Activated CD4-positive, alpha-beta T cell treated with anti-CD3 and anti-CD28 coated beads for 1 hour (primary cell): ENCODE data around the gene NUCB1.
"Not testable (repeated sequence)": the region's sequence is repeated elsewhere in the genome, so short reads cannot be mapped to it uniquely, and the experiment has no call there.

Source experiments
- DNase-seq: peaks from one replicate; pipeline ENCODE4 v3.0.0-alpha.2; 2020

Gene NUCB1

GRCh38 chr19:48907671-48908070, 7.6 kb downstream of the NUCB1 start:
- no peak for DNase-seq

GRCh38 chr19:48909424-48910077, 9.4 kb downstream of the NUCB1 start:
- not testable (repeated sequence) for DNase-seq

DNA sequence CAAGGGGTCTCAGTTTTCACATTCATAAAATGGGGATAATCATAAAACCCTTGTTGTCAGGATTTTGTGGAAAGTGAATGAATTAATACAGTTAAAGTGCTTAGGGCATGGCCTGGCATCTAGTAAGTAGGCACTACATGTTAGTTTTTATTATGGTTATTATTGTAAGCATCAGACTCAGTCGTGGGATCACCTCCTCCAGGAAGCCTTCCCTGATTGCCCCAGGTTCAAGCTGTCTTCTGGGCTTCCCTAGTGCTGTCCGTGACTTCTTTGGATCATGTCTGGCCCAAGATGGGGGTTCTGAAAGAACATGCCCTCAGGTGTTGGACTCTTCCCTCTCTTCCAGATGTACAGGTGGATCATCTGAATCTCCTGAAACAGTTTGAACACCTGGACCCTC, 10.7 kb downstream of the NUCB1 start:
- no peak for DNase-seq

GRCh38 chr19:48913114-48913889, 13.2 kb downstream of the NUCB1 start:
- no peak for DNase-seq

- DNase-seq: no peak
Observed at GRCh38 chr19:48914181-48914580, 14.1 kb downstream of the NUCB1 start.

- no peak for DNase-seq
Observed at GRCh38 chr19:48915757-48916156, 15.6 kb downstream of the NUCB1 start.

DNA sequence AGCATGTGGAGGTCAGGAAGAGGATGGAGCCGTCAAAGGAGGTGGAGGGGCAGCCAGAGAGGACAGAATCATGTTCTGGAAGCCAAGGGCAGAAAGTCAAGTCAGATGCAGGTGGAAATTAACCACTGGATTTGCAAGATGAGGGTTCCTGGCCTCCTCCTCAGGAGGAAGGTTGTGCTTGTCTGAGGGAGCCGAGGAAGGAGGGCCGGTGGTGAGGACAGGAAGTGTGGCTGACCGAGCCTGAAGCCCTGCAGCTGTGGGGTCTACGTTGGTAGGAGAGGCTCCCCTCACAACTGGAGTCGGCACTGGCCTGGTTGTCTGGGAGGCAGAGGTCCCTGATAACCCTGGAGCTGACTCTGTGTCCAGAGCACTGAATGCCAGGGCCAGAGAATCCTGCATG, 18.0 kb downstream of the NUCB1 start:
- no peak for DNase-seq

DNA sequence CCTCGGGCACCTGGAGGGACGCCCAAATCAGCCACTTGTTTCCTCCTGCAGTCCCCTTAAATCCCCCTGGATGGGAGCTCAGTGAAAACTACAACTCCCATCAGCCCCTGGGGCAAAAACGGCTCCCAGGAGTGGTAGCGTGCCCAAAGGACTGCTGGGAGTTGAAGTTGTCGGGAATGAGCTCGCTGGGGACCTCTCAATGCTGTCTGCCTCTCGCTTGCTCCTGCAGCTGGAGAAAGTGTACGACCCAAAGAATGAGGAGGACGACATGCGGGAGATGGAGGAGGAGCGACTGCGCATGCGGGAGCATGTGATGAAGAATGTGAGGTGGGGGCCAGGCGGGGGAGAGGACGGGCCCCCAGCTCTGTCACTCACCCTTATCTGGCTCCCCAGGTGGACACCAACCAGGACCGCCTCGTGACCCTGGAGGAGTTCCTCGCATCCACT, 18.7 kb downstream of the NUCB1 start:
- no peak for DNase-seq

- DNase-seq: not testable (repeated sequence)
Observed at GRCh38 chr19:48919271-48919670, 19.2 kb downstream of the NUCB1 start.

DNA sequence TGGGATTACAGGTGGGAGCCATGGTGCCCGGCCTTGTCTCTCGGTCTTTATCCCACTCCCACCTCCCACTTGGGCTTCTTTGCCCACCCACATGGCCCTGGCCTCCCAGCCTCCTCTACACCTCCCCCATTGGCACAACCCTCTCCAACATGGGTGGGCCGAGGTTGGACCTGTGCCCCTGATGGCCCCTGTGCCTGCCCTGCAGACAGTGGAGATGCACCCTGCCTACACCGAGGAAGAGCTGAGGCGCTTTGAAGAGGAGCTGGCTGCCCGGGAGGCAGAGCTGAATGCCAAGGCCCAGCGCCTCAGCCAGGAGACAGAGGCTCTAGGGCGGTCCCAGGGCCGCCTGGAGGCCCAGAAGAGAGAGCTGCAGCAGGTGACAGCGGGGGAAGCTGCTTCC, 20.8 kb downstream of the NUCB1 start:
- DNase-seq: no peak

DNA sequence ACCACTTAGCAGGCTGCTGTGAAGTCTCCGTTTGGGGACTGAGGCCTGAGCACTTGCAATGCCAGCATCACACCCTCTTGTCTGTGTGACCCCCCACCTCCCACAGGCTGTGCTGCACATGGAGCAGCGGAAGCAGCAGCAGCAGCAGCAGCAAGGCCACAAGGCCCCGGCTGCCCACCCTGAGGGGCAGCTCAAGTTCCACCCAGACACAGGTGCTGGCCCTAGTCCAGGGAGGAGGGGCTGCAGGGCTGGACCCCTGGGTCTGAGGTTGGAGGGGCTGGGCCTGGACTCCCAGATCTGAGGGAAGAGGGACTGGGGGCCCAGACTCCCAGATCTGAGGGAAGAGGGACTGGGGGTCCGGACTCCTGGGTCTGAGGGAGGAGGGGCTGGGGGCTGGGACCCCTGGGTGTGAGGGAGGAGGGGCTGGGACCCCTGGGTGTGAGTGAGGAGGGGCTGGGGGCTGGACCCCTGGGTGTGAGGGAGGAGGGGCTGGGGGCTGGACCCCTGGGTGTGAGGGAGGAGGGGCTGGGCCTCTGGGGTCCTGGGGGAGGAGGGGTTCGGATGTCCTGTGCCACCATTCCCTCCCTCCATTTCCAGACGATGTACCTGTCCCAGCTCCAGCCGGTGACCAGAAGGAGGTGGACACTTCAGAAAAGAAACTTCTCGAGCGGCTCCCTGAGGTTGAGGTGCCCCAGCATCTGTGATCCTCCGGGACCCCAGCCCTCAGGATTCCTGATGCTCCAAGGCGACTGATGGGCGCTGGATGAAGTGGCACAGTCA, 21.8 kb downstream of the NUCB1 start:
- DNase-seq: no peak

- DNase-seq: no peak
Observed at GRCh38 chr19:48922548-48923490, 22.7 kb downstream of the NUCB1 start.

DNA sequence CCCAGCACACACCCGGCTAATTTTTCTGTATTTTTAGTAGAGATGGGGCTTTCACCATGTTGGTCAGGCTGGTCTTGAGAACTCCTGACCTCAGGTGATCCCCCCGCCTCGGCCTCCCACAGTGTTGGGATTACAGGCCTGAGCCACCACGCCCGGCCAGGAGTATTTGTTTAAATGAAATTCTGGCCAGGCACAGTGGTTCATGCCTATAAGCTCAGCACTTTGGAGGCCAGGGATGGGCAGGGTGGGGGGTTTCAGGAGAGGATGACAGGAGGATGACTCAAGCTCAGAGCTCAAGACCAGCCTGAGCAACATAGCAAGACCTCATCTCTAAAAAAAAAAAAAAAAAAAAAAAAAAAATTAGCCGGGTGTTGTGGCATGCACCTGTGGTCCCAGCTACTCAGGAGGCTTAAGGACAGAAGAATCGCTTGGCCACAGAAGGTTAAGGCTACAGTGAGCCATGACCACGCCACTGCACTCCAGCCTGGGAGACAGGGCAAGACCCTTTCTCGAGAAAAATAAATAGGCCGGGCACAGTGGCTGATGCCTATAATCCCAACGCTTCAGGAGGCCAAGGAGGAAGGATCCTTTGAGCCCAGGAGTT, 25.2 kb downstream of the NUCB1 start:
- no peak for DNase-seq

DNA sequence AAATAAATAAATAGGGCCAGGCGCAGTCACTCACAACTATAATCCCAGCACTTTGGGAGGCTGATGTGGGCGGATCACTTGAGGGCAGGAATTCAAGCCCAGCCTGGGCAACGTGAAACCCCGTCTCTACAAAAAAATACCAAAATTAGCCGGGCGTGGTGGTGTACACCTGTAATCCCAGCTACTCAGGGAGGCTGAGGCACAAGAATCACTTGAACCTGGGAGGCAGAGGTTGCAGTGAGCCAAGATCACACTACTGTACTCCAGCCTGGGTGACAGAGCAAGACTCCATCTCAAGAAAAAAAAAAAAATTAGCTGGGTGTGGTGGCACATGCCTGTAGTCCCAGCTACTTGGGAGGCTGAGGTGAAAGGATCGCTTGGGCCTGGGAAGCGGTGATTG, 25.8 kb downstream of the NUCB1 start:
- DNase-seq: not testable (repeated sequence)

- DNase-seq: no peak
Observed at GRCh38 chr19:48926909-48927308, 26.8 kb downstream of the NUCB1 start.

DNA sequence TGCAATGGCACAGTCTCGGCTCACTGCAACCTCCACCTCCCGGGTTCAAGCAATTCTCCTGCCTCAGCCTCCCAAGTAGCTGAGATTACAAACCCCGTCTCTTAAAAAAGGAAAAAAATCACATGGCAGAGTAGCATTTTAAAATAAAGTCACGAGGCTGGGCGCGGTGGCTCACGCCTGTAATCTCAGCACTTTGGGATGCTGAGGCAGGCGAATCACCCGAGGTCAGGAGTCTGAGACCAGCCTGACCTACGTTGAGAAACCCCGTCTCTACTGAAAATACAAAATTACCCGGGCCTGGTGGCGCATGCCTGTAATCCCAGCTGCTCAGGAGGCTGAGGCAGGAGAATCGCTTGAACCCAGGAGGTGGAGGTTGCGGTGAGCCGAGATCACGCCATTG, 27.6 kb downstream of the NUCB1 start:
- DNase-seq: not testable (repeated sequence)

DNA sequence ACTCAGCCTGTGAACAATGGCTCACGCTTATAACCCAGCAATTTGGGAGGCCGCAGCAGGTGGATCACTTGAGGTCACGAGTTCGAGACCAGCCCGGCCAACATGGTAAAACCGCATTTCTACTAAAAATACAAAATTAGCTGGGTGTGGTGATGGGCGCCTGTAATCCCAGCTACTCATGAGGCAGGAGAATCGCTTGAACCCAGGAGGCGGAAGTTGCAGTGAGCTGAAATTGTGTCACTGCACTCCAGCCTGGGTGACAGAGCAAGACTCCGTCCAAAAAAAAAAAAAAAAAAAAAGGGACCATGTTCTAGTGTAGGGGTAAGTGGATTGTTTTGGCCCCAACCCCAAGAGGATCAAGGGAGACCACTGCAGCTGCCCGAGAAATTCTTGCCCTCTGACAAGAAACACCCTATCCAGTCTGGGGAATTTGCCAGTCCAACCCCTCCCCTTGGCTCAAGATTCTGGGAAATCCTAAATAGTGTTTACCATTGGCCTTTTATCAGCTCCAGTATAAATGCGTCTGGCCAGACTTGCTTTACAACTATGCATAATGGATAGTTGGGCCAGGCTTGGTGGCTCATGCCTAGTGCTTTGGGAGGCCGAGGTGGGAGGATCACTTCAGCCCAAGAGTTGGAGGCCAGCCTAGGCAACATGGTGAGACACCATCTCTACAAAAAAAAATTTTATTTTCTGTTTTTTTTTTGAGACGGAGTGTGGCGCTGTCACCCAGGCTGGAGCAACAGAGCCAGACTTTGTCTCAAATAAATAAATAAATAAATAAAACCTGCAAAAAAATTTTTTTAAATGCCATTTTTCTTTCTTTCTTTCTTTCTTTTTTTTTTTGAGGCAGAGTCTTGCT, 28.3 kb downstream of the NUCB1 start:
- DNase-seq: no peak

- peak; percentile 81 for DNase-seq
Observed at GRCh38 chr19:48933382-48933932, 33.3 kb downstream of the NUCB1 start, which contains the start of gene DHDH. DHDH (plus strand) TSS chr19:48933699; CDS start chr19:48933722, 23 bp downstream.

DNA sequence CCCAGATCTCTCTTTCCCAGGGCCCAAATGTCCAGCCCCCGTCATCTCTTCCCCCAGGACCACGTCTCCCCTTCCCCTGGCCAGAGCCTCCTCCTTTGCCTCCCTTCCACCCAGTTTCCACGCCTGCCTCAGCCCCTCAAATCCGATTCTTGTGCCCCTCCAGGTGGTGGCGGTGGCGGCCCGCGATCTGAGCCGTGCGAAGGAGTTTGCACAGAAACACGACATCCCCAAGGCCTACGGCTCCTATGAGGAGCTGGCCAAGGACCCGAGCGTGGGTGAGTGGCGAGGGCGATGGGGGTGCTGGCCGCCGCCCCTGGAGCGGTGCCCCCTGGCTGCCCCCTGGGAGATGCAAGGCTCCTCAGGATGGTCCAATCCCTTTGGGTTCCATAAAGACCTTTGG, 34.7 kb downstream of the NUCB1 start:
- no peak for DNase-seq

- no peak for DNase-seq
Observed at GRCh38 chr19:48935864-48936263, 35.8 kb downstream of the NUCB1 start.

DNA sequence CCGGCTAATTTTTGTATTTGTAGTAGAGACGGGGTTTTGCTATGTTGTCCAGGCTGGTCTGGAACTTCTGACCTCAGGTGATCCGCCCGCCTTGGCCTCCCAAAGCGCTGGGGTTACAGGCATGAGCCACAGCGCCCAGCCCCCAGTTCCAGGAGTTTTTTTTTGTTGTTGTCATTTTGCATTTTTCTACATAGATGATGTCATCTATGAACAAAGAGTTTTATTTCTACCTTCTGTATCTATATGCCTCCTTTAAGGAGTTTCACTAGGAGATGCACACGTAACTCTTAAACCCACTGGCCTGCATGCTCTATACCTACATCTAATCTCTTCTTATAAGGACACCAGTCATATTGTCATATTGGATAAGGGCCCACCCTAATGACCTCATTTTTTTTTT, 38.1 kb downstream of the NUCB1 start:
- no peak for DNase-seq
